GM12878 (cell line): ENCODE results near the gene DIRAS3.

Experiments used
- ATF3 ChIP-seq: IDR thresholded peaks from 2 replicates; pipeline ENCODE4 v1.6.1; 2011; ENCODE audit warnings: low read depth, mild to moderate bottlenecking, low read length, moderate library complexity, borderline replicate concordance; ENCODE audit errors: extremely low read depth
- CREM ChIP-seq: IDR thresholded peaks from 2 replicates; pipeline ENCODE4 v1.6.1; 2014; ENCODE audit warnings: antibody characterized with exemption, low read depth
- CTCF ChIP-seq, 3 experiments: IDR thresholded peaks in 2 of 3; conservative IDR thresholded peaks in 1 of 3; 2 replicates each; pipeline ENCODE4 v1.5.1; 2011; ENCODE audit warnings: low read depth in 3 of 3, low read length in 3 of 3, mild to moderate bottlenecking in 3 of 3, control low read depth in 2 of 3, moderate library complexity in 2 of 3, inconsistent platforms in 1 of 3, mixed read lengths in 1 of 3; ENCODE audit not compliant: control insufficient read depth in 2 of 3, insufficient read depth in 1 of 3; ENCODE audit errors: extremely low read depth in 1 of 3
- FOXK2 ChIP-seq: fragments of 450-650 bp; IDR thresholded peaks from 2 replicates; pipeline ENCODE4 v1.6.1; 2017; ENCODE audit warnings: mild to moderate bottlenecking, moderate library complexity
- REST ChIP-seq: IDR thresholded peaks from 2 replicates; pipeline ENCODE4 v1.6.1; 2012; ENCODE audit warnings: mild to moderate bottlenecking, low read depth, low read length
- SIN3A ChIP-seq: IDR thresholded peaks from 2 replicates; pipeline ENCODE4 v1.6.1; 2012; ENCODE audit warnings: low read depth, low read length, improper control_type of control experiment
- TAF1 ChIP-seq: IDR thresholded peaks from 2 replicates; pipeline ENCODE4 v1.6.1; 2011; ENCODE audit warnings: mild to moderate bottlenecking, low read depth, low read length, borderline replicate concordance
- ZBTB4 ChIP-seq: fragments of 450-650 bp; formaldehyde crosslinking; IDR thresholded peaks from 2 replicates; pipeline ENCODE4 v1.4.0; 2022; ENCODE audit warnings: mild to moderate bottlenecking, moderate library complexity
- ZNF274 ChIP-seq: IDR thresholded peaks from one replicate; pipeline ENCODE4 v1.8.0; 2011; ENCODE audit not compliant: insufficient read length, insufficient read depth
- ZSCAN29 ChIP-seq: fragments of 450-650 bp; IDR thresholded peaks from 2 replicates; pipeline ENCODE4 v1.6.1; 2017; ENCODE audit warnings: mild to moderate bottlenecking, moderate library complexity

- TF ChIP-seq CREM (no peak), CTCF (IDR thresholded peaks at IDR 0.05 in 2 of 3, conservative IDR thresholded peaks at IDR 0.05 in 1 of 3; ENCODE audit: control insufficient read depth in 2 of 3, extremely low read depth in 1 of 3, insufficient read depth in 1 of 3, low read depth in 3 of 3, low read length in 3 of 3) (no peak), SIN3A (no peak), REST (no peak), ZBTB4 (CRISPR knock-in tag) (no peak), ZNF274 (no peak), ATF3 (no peak), TAF1 (no peak), FOXK2 (no peak), ZSCAN29 (no peak)
Measured at GRCh38 chr1:68013351-68013750, 37.1 kb downstream of the DIRAS3 start.
